ENCODE measurements around the gene IGF2R.
"Not testable (repeated sequence)": the region's sequence is repeated elsewhere in the genome, so short reads cannot be mapped to it uniquely, and the experiment has no call there.

The IGF2R gene

GRCh38 chr6:159968295-159969203, at the start of gene IGF2R:
Gene IGF2R, plus strand, starts transcription at chr6:159969082. Its CDS starts 165 bp downstream, at chr6:159969247.
- peak; percentile 51 for DNase-seq

- DNase-seq = no peak
These were observed 49.1 kb upstream of the IGF2R start for GRCh38 chr6:159919800-159920199.

- not testable (repeated sequence) for DNase-seq
These were observed 44.7 kb upstream of the IGF2R start for GRCh38 chr6:159924150-159924549.

GRCh38 chr6:159926542-159927203, 42.2 kb upstream of the IGF2R start:
- DNase-seq = no peak

GRCh38 chr6:159929819-159930218, 39.1 kb upstream of the IGF2R start:
- no peak for DNase-seq

GRCh38 chr6:159931112-159931511, 37.8 kb upstream of the IGF2R start:
- no peak for DNase-seq

GRCh38 chr6:159931846-159932245, 37.0 kb upstream of the IGF2R start:
- no peak for DNase-seq

GRCh38 chr6:159933077-159933476, 35.8 kb upstream of the IGF2R start:
- DNase-seq = no peak

- DNase-seq = no peak
These were observed 34.7 kb upstream of the IGF2R start for GRCh38 chr6:159934181-159934580.

- no peak for DNase-seq
These were observed 33.8 kb upstream of the IGF2R start for GRCh38 chr6:159935065-159935464.

- no peak for DNase-seq
These were observed 33.2 kb upstream of the IGF2R start for GRCh38 chr6:159935633-159936032.

GRCh38 chr6:159939591-159940016, 29.3 kb upstream of the IGF2R start:
- no peak for DNase-seq

- peak; percentile 23 for DNase-seq
These were observed 27.4 kb upstream of the IGF2R start for GRCh38 chr6:159941286-159942113.

- DNase-seq = no peak
These were observed 25.7 kb upstream of the IGF2R start for GRCh38 chr6:159943101-159943632.

GRCh38 chr6:159943968-159944598, 24.8 kb upstream of the IGF2R start:
- DNase-seq = no peak

- no peak for DNase-seq
These were observed 23.0 kb upstream of the IGF2R start for GRCh38 chr6:159945801-159946392.

GRCh38 chr6:159946912-159947311, 22.0 kb upstream of the IGF2R start:
- no peak for DNase-seq

- no peak for DNase-seq
These were observed 20.7 kb upstream of the IGF2R start for GRCh38 chr6:159948199-159948598.

GRCh38 chr6:159951772-159952171, 17.1 kb upstream of the IGF2R start:
- no peak for DNase-seq

- no peak for DNase-seq
These were observed 16.4 kb upstream of the IGF2R start for GRCh38 chr6:159952289-159953005.

GRCh38 chr6:159953091-159953601, 15.7 kb upstream of the IGF2R start:
- DNase-seq = no peak

Data from NCI-H748 treated with DMSO at 0.1 percent for 48 hours (cell line).